ENCODE measurements around the gene EPB41L2. TPM values are rescaled to one million over a fixed set of nuclear protein-coding genes. Genes with fewer than 3 reads are reported as not detected.

EPB41L2 gene
- total RNA-seq, 2 donors from 2014 or later: 99.6 to 110 TPM

DNA sequence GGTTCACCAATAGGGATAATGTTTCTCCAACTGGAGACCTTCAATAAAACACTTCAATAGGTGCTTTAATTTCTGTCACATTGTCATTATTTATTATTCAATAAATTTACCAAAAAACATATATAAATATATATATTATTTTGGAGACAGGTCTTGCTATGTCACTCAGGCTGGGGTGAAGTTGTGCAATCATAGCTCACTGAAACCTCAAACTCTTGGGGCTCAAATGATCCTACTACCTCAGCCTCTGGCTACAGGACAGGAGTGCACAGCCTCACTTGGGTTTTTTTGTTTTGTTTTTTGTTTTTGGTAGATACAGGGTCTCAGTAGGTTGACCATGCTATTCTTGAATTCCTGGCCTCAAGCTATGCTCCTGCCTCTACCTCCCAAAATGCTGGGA, 226.0 kb downstream of the EPB41L2 start:
- TF ChIP-seq, protein P1, sequence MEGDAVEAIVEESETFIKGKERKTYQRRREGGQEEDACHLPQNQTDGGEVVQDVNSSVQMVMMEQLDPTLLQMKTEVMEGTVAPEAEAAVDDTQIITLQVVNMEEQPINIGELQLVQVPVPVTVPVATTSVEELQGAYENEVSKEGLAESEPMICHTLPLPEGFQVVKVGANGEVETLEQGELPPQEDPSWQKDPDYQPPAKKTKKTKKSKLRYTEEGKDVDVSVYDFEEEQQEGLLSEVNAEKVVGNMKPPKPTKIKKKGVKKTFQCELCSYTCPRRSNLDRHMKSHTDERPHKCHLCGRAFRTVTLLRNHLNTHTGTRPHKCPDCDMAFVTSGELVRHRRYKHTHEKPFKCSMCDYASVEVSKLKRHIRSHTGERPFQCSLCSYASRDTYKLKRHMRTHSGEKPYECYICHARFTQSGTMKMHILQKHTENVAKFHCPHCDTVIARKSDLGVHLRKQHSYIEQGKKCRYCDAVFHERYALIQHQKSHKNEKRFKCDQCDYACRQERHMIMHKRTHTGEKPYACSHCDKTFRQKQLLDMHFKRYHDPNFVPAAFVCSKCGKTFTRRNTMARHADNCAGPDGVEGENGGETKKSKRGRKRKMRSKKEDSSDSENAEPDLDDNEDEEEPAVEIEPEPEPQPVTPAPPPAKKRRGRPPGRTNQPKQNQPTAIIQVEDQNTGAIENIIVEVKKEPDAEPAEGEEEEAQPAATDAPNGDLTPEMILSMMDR (IDR thresholded peaks at IDR 0.05): no peak

DNA sequence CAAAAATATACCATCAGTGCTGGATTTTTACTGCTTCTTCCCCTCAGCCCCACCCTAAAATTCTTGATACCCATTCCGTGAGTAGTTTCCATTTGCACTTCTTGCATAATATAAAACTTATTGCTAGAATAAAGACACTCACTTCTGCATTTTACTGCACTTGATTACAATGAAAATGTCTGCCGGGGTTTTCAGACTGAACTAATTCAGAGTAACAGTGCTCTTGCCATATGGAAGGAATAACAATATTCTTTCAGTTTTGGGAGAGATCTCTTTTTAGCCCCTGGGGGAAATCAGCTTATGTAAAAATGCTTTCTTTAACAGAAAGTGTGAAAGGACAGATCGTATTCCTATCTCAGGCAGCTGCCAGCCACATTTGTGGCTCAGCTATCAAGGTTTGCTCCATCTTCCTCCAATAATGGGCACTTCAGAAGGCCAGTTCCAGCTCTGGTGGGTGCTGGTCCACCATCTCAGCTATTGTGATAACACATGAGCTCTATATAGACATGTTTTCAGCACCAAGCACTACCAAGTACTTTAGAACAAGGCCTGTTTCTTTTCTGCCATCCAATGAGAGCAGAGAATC, 226.9 kb downstream of the EPB41L2 start:
- H3K27me3 ChIP-seq (replicated peaks; ENCODE audit: insufficient read depth): no peaks in the 10 kb centered on the region
- no peaks in the 10 kb centered on the region for H3K9me3 ChIP-seq
- H3K27ac ChIP-seq: no peak overlapping the region
- no peak for ATAC-seq (ENCODE audit: insufficient number of reproducible peaks, low FRiP score, low read depth)
- H3K4me3 ChIP-seq: no peak overlapping the region
- DNase-seq (ENCODE audit: low spot score): no peak
- H3K36me3 ChIP-seq: no peaks in the 10 kb centered on the region
- peaks cover 0 to 5% of the 10 kb centered on the region in 2 donors for H3K4me1 ChIP-seq (ENCODE audit: control insufficient read depth in 1 of 2, low read depth in 2 of 2)
- TF ChIP-seq, protein P1 (IDR thresholded peaks at IDR 0.05): no peak

More for the DNA sequence above, 226.0 kb downstream of the EPB41L2 start:
- DNase-seq (ENCODE audit: low spot score) (no peak), ATAC-seq (ENCODE audit: insufficient number of reproducible peaks, low FRiP score, low read depth) (no peak)
- Histone ChIP-seq H3K27ac (no peak overlapping the region), H3K4me3 (no peak overlapping the region), H3K36me3 (no peaks in the 10 kb centered on the region), H3K27me3 (replicated peaks; ENCODE audit: insufficient read depth) (no peaks in the 10 kb centered on the region), H3K4me1 (ENCODE audit: control insufficient read depth in 1 of 2, low read depth in 2 of 2) (peaks cover 0 to 9% of the 10 kb centered on the region in 2 donors), H3K9me3 (no peaks in the 10 kb centered on the region)

DNA sequence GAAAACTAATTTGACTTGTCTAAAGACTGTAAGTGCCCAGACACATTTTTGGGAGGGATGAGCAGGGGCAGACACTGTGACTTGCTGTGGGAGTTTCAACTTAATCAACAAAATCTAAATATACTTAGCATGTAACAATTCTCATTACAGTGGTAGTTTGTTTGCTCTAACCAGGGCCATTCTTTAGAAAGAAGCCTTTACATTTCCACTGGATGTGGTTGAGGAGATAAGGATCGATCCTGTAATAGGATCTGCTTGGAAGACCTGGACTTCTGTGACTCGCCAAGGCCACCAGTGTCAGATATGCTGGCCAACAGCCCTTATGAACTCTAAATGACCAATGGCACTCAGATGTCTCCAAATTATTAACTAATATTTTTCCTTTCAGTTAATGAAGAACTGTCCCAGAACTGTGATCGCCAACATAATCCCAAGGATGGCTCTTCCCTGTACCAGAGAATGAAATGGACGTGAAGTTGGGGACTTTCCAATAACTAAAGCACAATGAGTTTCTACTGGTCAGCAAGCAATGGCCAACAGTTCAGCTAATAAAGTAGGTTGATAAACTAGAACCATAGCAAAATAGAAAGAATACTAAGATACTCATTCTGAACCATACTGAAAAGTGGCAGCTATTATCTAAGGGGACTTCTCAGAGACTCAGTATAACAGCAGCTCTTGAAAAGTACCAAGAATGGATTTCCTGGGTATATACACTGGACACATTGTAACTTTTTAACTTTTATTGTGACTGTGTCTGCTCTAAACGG, 228.4 kb downstream of the EPB41L2 start:
- no peak overlapping the region for H3K4me3 ChIP-seq
- TF ChIP-seq, protein P1 (IDR thresholded peaks at IDR 0.05): no peak
- no peaks in the 10 kb centered on the region for H3K9me3 ChIP-seq
- H3K4me1 ChIP-seq (ENCODE audit: control insufficient read depth in 1 of 2, low read depth in 2 of 2): peaks cover 0 to 5% of the 10 kb centered on the region in 2 donors
- DNase-seq (ENCODE audit: low spot score) (no peak), ATAC-seq (ENCODE audit: insufficient number of reproducible peaks, low FRiP score, low read depth) (no peak)
- no peak overlapping the region for H3K27ac ChIP-seq
- no peaks in the 10 kb centered on the region for H3K27me3 ChIP-seq (replicated peaks; ENCODE audit: insufficient read depth)
- no peaks in the 10 kb centered on the region for H3K36me3 ChIP-seq

DNA sequence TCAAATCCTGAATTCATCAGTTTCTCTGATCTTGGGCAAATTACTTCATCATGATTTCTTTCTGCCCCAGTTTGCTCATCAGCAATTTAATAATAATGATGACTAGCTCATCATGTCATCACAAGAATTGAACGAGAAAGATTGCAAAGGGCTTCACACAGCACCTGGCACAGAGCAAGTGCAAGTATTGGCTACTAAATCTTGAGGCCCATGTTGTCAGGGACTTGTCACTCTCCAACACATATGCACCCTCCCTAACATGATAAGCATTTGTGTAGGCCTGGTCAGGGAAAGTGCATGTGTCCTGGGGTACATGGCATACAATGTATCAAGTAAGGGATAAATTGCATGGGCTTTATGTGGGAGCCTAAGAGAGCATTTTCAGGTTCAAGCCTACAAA, 229.5 kb downstream of the EPB41L2 start:
- ATAC-seq (ENCODE audit: insufficient number of reproducible peaks, low FRiP score, low read depth) (no peak), DNase-seq (ENCODE audit: low spot score) (no peak)
- H3K27ac ChIP-seq: no peak overlapping the region
- no peaks in the 10 kb centered on the region for H3K36me3 ChIP-seq
- H3K4me1 ChIP-seq (ENCODE audit: control insufficient read depth in 1 of 2, low read depth in 2 of 2): peaks cover 0 to under 1% of the 10 kb centered on the region in 2 donors
- no peaks in the 10 kb centered on the region for H3K9me3 ChIP-seq
- TF ChIP-seq, protein P1 (IDR thresholded peaks at IDR 0.05): no peak
- H3K27me3 ChIP-seq (replicated peaks; ENCODE audit: insufficient read depth): no peaks in the 10 kb centered on the region
- H3K4me3 ChIP-seq: no peak overlapping the region

DNA sequence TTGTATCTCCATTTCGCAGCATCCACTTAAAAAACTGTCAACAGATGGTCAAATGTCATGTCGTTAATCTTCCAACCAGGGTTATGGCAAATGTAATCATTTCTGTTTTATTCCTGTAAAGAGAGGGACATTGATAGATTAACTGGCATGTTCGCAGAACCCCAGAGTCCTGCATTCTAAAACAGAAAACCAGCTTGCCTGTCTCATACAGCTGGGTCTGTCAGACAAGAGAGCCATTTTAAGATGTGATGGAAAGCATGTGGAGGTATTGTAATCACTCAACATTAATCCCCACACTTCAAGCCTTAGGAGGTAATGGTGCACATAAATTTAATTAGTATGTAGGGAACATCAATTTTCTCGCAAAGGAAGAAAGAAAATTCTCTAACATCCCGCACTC, 231.4 kb downstream of the EPB41L2 start:
- H3K4me3 ChIP-seq: no peak overlapping the region
- no peaks in the 10 kb centered on the region for H3K36me3 ChIP-seq
- ATAC-seq (ENCODE audit: insufficient number of reproducible peaks, low FRiP score, low read depth) (no peak), DNase-seq (ENCODE audit: low spot score) (no peak)
- no peaks in the 10 kb centered on the region for H3K4me1 ChIP-seq (ENCODE audit: control insufficient read depth in 1 of 2, low read depth in 2 of 2)
- H3K9me3 ChIP-seq: no peaks in the 10 kb centered on the region
- H3K27me3 ChIP-seq (replicated peaks; ENCODE audit: insufficient read depth): no peaks in the 10 kb centered on the region
- TF ChIP-seq, protein P1 (IDR thresholded peaks at IDR 0.05): no peak
- no peak overlapping the region for H3K27ac ChIP-seq
